HG02885 (cell line): ENCODE measurements around the gene PRRG4.
"Not testable (repeated sequence)": the region's sequence is repeated elsewhere in the genome, so short reads cannot be mapped to it uniquely, and the experiment has no call there.

Experiments
- ATAC-seq: cut with Tn5 transposase; IDR thresholded peaks from one replicate; pipeline ENCODE4 v1.9.1; 2021; ENCODE audit warnings: mild to moderate bottlenecking; ENCODE audit not compliant: unreplicated experiment, poor library complexity

PRRG4 gene

DNA sequence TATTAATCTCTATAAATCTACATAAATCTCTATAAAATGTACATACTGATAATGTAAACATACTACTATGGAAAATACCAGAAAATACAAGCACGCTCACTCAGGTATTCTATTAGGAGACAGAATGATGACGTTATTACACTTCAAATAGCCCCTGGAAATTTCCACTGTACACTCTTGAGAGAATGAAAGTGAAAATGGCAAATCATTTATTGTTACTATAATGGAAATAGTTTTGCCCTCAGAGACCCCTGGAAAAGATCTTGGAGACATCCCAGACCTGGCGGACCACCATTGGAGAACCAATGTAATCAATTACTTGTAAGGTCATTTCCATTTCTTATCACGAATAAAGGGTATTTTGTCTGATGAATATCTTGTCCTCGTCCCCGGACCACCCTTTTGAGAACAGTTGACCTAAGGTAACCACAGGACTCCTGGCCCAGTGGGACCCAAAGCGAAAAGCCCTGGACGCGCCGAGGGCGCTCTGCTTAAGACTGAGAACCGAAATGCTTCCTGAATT is 509 bp upstream of the PRRG4 start:
- peak; percentile 56 for ATAC-seq

DNA sequence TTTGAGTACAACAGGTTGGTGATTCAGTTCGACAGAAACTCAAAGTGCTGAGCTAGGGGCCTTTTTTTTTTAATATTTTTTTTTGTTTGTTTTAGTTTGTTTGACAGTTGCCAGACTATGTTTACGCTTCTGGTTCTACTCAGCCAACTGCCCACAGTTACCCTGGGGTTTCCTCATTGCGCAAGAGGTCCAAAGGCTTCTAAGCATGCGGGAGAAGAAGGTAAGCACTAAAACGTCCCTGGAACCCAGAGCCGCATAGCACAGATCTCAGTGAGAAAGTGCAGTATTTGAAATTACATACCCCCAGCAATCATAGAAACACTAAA is 649 bp downstream of the PRRG4 start:
- ATAC-seq: peak; percentile 8

DNA sequence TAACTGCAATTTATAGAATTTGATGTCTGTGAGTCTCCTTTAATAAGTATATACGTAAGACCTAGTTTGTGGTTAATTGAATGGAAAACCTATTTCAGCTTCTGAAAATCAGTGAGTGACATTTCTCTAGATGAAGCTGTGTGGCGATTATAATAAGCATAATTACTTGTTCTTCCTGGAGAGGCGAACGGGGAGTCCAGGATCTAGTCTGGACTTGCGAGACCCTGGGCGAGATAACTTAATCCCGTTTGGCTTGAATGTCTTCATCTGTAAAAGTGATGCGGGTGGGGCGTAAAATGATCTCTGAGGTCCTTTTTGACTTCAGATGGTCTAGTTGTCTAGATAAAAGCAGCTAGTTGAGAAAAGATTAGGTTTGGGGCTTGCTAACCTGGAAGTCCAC is 1.1 kb downstream of the PRRG4 start:
- no peak for ATAC-seq

DNA sequence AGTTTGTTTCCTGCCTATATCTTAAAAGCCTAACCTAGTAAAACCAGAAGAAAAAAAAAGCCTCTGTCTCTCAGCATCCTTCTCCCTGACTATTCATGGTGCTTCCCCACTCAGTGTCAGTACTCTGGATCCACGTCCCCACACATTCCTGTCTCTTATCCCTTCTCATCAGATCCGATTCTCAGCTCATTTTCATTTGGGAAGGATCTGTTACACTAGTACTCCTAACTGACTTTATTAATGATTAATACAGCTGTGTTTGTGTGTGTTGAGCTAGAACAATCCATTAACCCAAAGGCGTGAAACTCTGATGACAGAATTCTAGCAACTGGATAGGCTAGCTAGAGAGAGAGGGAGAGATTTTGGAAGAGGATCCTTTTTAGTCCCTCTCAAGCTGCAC is 1.5 kb downstream of the PRRG4 start:
- no peak for ATAC-seq

DNA sequence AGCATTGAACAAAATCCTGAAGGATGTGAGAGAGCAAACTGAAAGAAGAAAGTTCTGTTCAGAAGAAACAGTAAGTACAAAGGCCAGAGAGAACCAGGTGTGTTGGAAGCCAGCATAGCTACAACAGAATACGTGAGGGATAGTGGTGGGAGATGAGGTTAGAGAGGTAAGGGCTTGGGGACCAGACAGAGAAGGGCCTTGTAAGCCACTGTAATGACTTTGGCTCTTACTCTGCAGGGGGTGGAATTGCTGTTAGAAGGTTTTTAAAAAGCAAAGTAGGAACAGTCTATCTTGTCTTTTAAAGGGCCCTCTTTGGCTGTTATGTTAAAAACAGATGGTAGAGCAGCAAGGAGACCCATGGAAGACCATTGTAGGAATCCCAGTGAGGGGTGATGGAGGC is 4.2 kb downstream of the PRRG4 start:
- ATAC-seq: no peak

DNA sequence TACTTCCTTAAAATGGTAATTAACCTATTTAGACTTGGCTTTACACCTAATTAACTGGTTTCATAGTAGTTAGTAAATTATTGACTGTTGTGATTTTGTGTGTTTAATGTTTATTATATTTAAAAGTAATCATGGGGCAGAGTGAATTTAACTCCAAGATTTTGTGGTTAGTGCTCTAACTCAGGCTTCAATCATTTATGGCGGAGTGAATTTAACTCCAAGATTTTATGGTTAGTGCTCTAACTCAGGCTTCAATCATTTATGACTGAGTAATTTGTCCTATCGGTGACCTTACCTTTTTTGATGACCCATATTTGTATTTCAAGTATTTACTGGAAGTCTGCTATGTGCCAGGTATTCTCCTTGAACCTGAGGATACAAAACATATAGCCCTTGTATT is 7.2 kb downstream of the PRRG4 start:
- ATAC-seq: no peak

DNA sequence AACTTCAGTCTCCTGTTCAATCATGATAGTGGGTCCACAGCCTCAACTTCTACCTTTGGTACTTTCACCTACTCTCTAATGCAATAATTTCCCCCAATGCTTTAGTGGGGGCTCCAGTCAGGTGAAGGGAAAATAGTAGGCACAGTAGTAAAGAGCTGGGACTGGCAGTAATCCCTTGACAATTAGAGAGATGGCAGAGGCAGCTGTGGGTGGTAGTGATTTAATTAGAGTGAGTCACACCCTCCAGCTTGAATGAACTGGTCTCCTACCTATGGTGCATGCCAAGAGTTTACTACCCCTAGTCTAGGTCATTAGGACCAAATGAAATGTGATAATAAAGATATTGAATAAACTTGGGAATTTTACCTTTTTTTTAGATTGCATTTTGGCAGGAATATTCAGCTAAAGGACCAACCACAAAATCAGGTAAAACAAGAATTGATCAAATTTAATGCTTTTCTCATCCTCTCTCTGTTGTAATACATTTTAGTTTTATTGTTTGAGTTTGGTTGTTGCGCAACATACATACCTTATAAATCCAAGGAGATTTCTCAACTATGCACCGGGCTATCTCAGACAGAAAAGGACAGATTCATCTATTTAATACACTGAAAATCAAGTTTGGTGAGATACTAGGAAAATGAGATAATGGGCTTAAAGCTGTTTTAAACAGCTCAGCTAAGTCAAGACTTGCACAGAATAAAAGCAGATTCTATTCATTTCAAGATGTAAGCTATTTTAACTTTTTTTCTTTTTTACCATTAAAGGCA is 9.0 kb downstream of the PRRG4 start:
- no peak for ATAC-seq

DNA sequence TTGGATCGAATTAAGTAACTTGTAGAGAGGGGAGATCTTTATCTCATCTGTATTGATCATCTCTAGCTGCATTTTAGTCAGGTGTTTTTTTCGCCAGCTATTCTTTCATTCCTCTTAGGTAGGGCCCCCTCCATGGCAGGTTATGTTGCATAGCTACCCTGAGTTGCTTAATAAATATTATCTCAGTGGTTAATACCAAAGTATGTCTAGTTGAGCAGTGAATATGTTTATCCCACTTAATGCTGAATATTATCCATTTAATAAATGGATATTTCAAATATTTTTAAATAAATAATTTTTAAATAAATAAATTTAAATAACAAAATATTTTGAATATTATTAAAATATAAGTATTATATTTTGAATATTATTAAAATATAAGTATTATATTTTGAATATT is 9.6 kb downstream of the PRRG4 start:
- no peak for ATAC-seq

DNA sequence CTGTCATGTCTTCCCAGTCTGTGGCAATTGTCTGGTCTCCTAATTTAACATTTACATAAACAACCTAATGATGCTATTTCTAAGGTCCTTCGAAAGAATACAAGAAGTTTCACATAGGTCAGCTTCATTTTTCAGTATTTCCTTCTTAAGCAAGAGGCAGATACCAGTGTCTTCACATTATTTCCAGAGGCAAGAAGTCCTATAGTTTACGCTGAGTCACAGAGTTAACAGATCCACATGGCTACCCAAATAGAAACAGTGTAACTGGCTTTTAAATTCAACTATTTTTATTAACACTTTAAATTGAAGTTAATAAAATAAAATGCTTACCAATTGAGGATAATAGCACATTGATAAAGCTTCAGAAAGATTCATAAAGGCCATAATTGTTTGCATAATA is 10.9 kb downstream of the PRRG4 start:
- ATAC-seq: no peak

DNA sequence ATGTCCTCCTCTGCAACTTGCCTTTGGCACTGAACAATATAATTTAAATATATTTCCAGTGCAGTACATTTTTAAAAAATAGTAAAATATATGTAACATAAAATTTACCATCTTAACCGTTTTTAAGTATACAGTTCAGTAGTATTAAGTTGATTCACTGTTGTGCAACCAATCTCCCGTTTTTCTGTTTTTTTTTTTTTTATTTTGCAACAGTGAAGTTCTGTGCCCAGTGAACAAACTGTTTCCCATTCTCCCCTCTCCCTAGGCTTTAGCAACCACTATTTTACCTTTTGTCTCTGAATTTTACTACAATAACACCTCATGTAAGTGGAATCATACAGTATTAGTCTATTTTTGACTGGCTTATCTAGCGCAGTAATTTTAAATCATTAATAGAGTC is 13.8 kb downstream of the PRRG4 start:
- ATAC-seq: no peak

DNA sequence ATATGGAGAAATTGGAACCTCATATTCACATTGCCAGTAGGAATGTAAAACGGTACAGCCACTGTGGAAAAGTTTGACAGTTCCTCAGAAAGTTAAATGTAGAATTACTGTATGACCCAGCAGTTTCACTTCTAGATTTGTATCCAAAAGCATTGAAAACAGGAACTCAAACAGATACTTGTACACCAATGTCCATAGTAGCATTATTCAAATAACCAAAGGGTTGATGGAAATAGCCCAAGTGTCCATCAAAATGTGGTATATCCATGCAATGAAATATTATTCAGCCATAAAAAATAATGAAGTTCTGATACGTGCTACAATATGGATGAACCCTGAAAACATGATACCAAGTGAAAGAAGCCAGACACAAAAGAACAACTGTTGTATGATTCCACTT is 17.8 kb downstream of the PRRG4 start:
- no peak for ATAC-seq

DNA sequence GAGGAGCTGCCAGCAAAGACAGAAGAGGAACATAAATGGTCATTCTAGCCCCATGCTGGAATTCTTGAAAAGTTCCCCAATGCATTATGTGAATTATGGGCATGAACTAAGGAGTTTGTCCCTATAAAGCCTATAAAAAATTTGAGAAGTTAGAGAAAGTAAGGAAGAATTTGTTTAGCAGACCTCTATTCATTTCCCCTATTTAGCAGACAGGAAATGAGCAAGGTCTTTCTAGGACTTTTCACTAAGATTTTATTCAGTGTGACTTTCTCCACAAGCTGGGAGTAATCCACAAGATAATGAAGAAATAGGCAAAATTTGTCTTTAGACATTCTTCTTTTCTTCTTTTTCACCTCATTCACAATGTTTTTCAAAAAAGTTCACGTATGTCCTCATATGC is 20.0 kb downstream of the PRRG4 start:
- no peak for ATAC-seq

DNA sequence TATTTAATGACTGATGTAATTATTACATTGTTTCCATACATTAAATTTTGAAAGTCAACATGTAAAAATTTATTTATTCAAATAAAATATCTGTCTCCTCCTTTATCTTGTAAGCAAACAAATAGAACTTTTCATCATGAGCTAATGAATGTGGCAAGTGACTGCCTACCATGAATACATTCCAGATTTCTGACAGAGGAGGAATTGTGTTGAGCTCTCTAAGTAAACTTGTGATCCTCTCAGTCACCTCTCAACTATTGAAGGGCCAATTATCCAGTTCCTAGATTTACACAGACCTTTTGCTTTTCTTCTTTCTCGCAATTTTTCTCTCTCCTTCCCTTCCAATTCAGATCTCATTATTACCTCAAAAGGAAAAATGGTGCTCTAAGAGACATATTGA is 21.5 kb downstream of the PRRG4 start:
- no peak for ATAC-seq

DNA sequence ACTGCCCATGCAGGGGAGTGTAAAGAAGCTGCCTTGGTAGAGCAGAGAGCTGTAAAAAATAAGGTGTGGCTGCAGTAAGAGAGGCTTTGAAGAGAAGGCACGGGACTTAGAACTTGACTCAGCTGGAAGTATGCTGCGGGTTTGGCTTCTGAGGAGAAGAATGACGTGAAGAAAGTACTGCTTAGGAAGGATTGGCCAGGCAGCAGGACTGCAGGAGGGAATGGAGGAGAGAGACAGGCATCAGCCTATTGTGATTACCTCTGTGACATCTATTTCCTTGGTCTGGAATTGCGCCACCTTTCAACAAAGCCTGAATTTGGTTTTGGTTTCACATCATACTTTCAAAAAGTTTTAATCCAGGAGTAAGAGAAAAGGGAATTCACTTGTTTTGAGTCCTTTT is 22.5 kb downstream of the PRRG4 start:
- no peak for ATAC-seq

DNA sequence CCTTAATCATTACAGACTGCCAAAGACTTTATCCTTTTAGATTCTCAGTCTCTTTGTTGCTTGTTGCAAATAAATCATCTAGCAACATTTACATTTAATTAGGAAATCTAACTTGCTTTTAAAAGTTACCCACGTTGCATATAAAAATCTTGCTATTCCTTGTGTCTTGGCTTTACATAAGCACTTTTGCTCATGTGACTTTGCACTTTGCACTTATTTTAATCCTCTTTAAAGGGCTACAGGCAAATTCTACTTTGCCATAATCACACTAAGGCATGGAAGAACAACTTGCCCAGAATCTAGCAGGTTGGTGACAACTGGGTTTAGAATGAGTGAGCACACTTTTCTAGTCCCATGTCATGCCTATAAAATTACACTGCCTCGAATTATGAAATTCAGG is 25.9 kb downstream of the PRRG4 start:
- ATAC-seq: no peak

DNA sequence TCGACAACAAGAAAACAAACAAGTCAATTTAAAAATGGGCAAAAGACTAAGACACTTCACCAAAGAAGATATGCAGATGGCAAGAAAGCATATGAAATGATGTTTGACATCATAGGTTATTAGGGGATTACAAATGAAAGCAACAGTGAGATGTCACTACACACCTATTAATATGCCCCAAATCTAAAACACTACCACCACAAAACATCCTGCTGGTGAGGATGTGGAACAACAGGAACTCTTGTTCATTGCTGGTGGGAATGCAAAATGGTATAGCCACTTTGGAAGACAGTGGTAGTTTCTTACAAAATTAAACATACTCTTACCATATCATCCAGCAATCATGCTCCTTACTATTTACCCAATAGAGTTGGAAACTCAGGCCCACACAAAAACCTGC is 29.0 kb downstream of the PRRG4 start:
- no peak for ATAC-seq

DNA sequence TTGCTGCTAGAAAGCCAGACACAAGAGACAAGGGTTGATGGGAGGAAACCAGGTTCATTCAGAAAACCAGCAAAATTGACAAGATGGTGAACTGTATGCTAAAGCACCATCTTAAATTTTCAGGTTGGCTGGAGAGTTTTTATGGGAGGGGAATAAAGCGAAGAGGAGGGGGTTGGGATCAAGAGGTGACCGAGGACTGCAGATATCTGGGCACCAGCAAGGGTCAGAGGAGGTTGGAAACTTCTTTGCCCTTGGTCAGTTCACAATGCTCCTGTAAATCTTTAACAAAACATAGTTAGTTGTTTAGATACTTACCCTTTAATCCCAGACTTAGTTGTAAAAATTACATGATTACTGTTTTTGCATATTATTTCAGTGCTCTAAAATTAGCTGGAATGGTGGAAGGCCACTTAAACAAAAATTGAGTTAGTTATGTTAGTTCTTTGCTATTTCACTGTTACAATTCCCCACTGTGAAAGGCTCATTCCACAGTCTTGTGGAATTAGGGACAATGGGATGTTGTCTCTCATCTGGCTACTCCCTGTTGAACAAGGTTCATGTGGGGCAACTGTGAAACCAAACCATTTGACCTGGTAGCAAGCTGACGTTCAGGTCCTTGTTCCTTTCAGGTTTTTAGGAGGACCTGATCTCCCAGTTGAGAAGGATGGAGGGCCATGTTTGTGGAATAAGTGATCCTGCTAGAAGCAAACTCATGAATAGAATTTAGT is 32.3 kb downstream of the PRRG4 start:
- no peak for ATAC-seq

DNA sequence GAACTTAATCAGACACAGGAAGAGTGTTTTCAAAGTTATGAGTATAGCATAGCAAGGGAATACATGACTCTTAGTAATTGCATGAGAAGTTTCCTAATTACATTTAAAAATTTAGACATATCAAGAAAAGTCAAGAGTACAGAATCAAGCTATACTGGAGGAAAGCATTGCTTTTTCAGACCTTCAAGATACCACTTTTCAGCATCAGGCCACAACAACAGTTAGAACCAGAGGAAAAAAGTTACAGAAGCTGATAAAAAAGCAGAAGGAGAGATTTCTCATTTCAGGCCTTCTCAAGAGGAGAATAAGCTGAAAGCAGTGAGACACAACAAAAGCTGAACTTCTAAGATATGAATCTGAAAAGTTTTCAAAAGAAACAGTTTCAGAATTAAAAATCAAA is 34.8 kb downstream of the PRRG4 start:
- no peak for ATAC-seq

DNA sequence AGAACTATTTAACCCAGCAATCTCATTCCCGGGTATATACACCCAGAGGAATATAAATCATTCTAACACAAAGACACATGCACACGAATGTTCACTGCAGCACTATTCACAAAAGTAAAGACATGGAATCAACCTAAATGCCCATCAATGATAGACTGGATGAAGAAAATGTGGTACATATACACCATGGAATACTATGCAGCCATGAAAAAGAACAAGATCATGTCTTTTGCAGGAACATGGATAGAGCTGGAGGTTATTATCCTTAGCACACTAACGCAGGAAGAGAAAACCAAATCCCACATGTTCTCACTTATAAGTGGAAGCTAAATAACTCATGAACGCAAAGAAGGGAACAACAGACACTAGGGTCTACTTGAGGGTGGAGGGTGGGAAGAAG is 39.0 kb downstream of the PRRG4 start:
- not testable (repeated sequence) for ATAC-seq

DNA sequence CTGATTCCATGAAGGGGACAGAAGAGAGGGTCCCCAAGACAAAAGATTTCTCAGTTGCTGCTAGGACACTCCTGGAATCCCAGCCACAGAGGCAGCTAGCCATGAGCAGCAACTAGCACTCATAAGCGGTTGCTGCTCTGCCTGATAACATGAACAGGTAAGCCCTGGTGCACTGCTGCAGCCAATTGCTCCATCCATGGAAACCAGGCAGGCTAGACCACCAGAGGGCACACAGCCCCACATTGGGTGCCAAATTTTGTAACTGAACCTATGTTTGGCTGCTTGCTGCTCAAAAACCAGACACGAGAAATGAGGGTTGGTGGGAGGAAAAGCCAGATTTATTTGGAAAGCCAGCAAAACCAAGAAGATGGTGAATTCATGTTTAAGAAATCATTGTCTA is 40.9 kb downstream of the PRRG4 start:
- no peak for ATAC-seq

DNA sequence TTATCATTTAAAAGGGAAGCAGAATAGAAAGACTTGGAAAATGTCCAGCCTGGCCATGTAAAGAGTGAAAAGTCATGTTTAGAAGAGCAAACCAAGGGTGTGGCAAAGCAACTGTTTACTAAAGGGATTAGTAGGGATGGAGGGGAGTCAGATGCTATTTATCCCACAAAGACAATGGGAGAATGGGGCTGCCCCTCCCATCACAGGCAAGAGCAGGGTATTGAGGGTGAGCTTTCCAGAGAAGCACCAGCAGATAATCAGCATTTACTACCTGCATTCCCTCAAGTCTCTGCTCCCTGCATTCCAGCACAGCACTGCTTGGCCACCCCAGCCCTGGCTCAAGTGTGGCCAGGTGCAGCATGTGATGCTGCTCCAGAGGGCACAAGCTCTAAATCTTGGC is 44.4 kb downstream of the PRRG4 start:
- ATAC-seq: no peak

DNA sequence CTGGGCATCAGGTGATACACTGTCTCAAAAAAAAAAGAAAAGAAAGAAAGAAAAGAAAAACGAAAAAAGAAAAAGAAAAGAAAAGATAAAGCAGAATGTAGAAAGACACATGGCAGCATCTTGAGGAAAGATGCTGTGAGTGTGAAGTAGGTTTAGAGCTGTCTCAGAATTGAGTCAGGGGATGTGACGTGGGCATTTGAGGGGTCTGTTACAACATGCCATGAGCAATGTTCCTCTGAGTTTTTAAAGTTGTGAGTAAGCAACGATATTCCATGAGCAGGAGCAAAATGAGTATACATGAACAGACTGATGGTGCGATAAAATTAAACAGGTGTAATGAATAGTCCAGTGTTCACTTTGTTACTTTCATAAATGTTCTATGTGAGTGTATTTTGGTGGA is 51.6 kb downstream of the PRRG4 start:
- ATAC-seq: no peak
